PFSK-1 (cell line): ENCODE data around the gene FEM1C.

Source experiments
- FOXP2 ChIP-seq: optimal IDR thresholded peaks from 2 replicates; pipeline ENCODE3; 2011; ENCODE audit warnings: borderline replicate concordance, control low read depth, inconsistent platforms; ENCODE audit not compliant: insufficient read depth; ENCODE audit errors: extremely low read length, extremely low read depth
- POLR2AphosphoS5 ChIP-seq: IDR thresholded peaks from 2 replicates; pipeline ENCODE4 v1.6.1; 2012; ENCODE audit warnings: low read depth, mild to moderate bottlenecking, control low read depth, low read length, moderate library complexity
- REST ChIP-seq, 2 experiments: IDR thresholded peaks; 2 replicates each; pipeline versions ENCODE4 v1.6.1 to v1.8.0; 2011 to 2012; ENCODE audit warnings: low read depth in 2 of 2, low read length in 2 of 2, control low read depth in 1 of 2, inconsistent platforms in 1 of 2, mild to moderate bottlenecking in 1 of 2, moderate library complexity in 1 of 2; ENCODE audit not compliant: insufficient read depth in 1 of 2
- SIN3A ChIP-seq: IDR thresholded peaks from 2 replicates; pipeline ENCODE4 v1.6.1; 2012; ENCODE audit warnings: mild to moderate bottlenecking, low read length, moderate library complexity, borderline replicate concordance; ENCODE audit not compliant: insufficient read depth
- TAF1 ChIP-seq: IDR thresholded peaks from 2 replicates; pipeline ENCODE4 v1.6.1; 2012; ENCODE audit warnings: low read length, control low read depth, borderline replicate concordance; ENCODE audit not compliant: insufficient read depth

FEM1C gene

GRCh38 chr5:115585265-115585664 lies 40.7 kb upstream of the FEM1C start:
- TF ChIP-seq REST (IDR thresholded peaks at IDR 0.05; ENCODE audit: insufficient read depth in 1 of 2, low read depth in 2 of 2, low read length in 2 of 2) (no peak), SIN3A (no peak), FOXP2 (no peak), TAF1 (no peak), POLR2AphosphoS5 (no peak)

- TF ChIP-seq POLR2AphosphoS5 (no peak), FOXP2 (no peak), SIN3A (no peak), REST (IDR thresholded peaks at IDR 0.05; ENCODE audit: insufficient read depth in 1 of 2, low read depth in 2 of 2, low read length in 2 of 2) (no peak), TAF1 (no peak)
Observed at GRCh38 chr5:115584501-115584900, 39.9 kb upstream of the FEM1C start.

GRCh38 chr5:115583474-115583873 lies 38.9 kb upstream of the FEM1C start:
- TF ChIP-seq TAF1 = no peak

- no peak for TF ChIP-seq SIN3A
- no peak for TF ChIP-seq TAF1
- TF ChIP-seq POLR2AphosphoS5 = no peak
- no peak for TF ChIP-seq FOXP2
- no peak for TF ChIP-seq REST (IDR thresholded peaks at IDR 0.05; ENCODE audit: insufficient read depth in 1 of 2, low read depth in 2 of 2, low read length in 2 of 2)
Observed at GRCh38 chr5:115580941-115581340, 36.4 kb upstream of the FEM1C start.

GRCh38 chr5:115579747-115580173 lies 35.2 kb upstream of the FEM1C start:
- TF ChIP-seq TAF1 (no peak), SIN3A (no peak), FOXP2 (no peak), REST (IDR thresholded peaks at IDR 0.05; ENCODE audit: insufficient read depth in 1 of 2, low read depth in 2 of 2, low read length in 2 of 2) (no peak), POLR2AphosphoS5 (no peak)
